HCT116 (cell line): Measurements from ENCODE around the gene MRPL37. TPM values are rescaled to one million over a fixed set of nuclear protein-coding genes. Genes with fewer than 3 reads are reported as not detected.

Experiments used
- ATAC-seq: fragments of 200-7000 bp; cut with Tn5 transposase; 2 replicates; pipeline ENCODE4 v1.9.1; 2020; ENCODE audit warnings: mild to moderate bottlenecking, moderate library complexity
- BruUV-seq: library from RNA; stranded (reverse); fragments of 400-500 nt; replicated peaks from 2 replicates; lab custom pipeline; 2021; lab: Mats Ljungman, UMichigan
- CTCF ChIA-PET: fragments of 300-600 bp; sonication (Branson Sonifier 250); formaldehyde crosslinking; loops from one replicate; lab custom pipeline; 2021; ENCODE audit warnings: antibody characterized with exemption; lab: Charles Lee
- POLR2A ChIA-PET: fragments of 300-600, 350-600 bp; sonication (Branson Sonifier 250); formaldehyde crosslinking; loops from one replicate; lab custom pipeline; 2021; ENCODE audit warnings: antibody characterized with exemption; lab: Charles Lee
- RAD21 ChIA-PET, 2 experiments: fragments of 300-600 bp; sonication (Branson Sonifier 250); formaldehyde crosslinking; loops; one replicate each; lab custom pipeline; 2023; ENCODE audit warnings: low total read pairs in 2 of 2; ENCODE audit not compliant: uncharacterized antibody in 2 of 2, unreplicated experiment in 2 of 2, low non-redundant PET in 1 of 2; lab: Charles Lee
- DNase-seq: peaks from one replicate; pipeline ENCODE4 v3.0.0-alpha.2; 2010; ENCODE audit warnings: low read depth, low spot score
- H2AFZ ChIP-seq: fragments of 200-600 bp; shearing (Covaris generic), sonication (generic); 2 replicates; pipeline ENCODE4 v1.6.1; 2017; ENCODE audit warnings: low read depth, mixed run types, mixed read lengths, antibody characterized with exemption, low read length; ENCODE audit not compliant: poor library complexity, severe bottlenecking
- H3K27ac ChIP-seq: 2 replicates; pipeline ENCODE4 v1.5.1; 2012; ENCODE audit warnings: low read depth, low read length
- H3K27me3 ChIP-seq: fragments of 200-600 bp; sonication (generic); 2 replicates; pipeline ENCODE4 v1.6.1; 2016; ENCODE audit warnings: mixed run types, low read length, mixed read lengths; ENCODE audit not compliant: insufficient read depth
- H3K36me3 ChIP-seq, 2 experiments: fragments of 200-500 bp in 1 of 2; fragments of 200-600 bp in 1 of 2; sonication (Bioruptor generic) in 1 of 2; sonication (generic) in 1 of 2; 2 replicates each; pipeline versions ENCODE4 v1.5.1 to v1.6.1; 2014 to 2016; ENCODE audit warnings: low read length in 2 of 2, inconsistent platforms in 1 of 2, mixed read lengths in 1 of 2, mixed run types in 1 of 2; ENCODE audit not compliant: insufficient read depth in 2 of 2, control insufficient read depth in 1 of 2
- H3K4me1 ChIP-seq, 2 experiments: fragments of 200-600 bp in 1 of 2; sonication (generic) in 1 of 2; 2 replicates each; pipeline versions ENCODE4 v1.5.1 to v1.6.1; 2012 to 2017; ENCODE audit warnings: low read length in 2 of 2, inconsistent platforms in 1 of 2, mild to moderate bottlenecking in 1 of 2, mixed read lengths in 1 of 2, mixed run types in 1 of 2, moderate library complexity in 1 of 2; ENCODE audit not compliant: insufficient read depth in 2 of 2, control insufficient read depth in 1 of 2
- H3K4me2 ChIP-seq: fragments of 200-600 bp; sonication (generic); 2 replicates; pipeline ENCODE4 v1.6.1; 2017; ENCODE audit warnings: mixed run types, low read length, mixed read lengths
- H3K4me3 ChIP-seq, 2 experiments: fragments of 200-600 bp in 1 of 2; sonication (generic) in 1 of 2; replicated peaks in 1 of 2; 2 replicates each; pipeline ENCODE4 v1.5.1; 2011 to 2016; ENCODE audit warnings: low read length in 2 of 2, control low read depth in 1 of 2, low read depth in 1 of 2, mild to moderate bottlenecking in 1 of 2, mixed read lengths in 1 of 2, mixed run types in 1 of 2
- H3K79me2 ChIP-seq: fragments of 200-600 bp; sonication (generic); 2 replicates; pipeline ENCODE4 v1.6.1; 2017; ENCODE audit warnings: mild to moderate bottlenecking, mixed run types, low read length, moderate library complexity, mixed read lengths; ENCODE audit not compliant: insufficient read depth
- H3K9ac ChIP-seq: fragments of 200-600 bp; sonication (generic); 2 replicates; pipeline ENCODE4 v1.6.1; 2016; ENCODE audit warnings: low read length, mixed read lengths
- H3K9me2 ChIP-seq: fragments of 200-600 bp; sonication (generic), shearing (Covaris generic); 2 replicates; pipeline ENCODE4 v1.6.1; 2017; ENCODE audit warnings: mixed run types, mild to moderate bottlenecking, moderate library complexity; ENCODE audit not compliant: insufficient read depth
- H3K9me3 ChIP-seq, 2 experiments: fragments of 200-500 bp in 1 of 2; fragments of 200-600 bp in 1 of 2; sonication (Bioruptor generic) in 1 of 2; sonication (generic) in 1 of 2; 2 replicates each; pipeline ENCODE4 v1.6.1; 2014 to 2017; ENCODE audit warnings: low read length in 2 of 2, mixed read lengths in 2 of 2, inconsistent platforms in 1 of 2, low read depth in 1 of 2, mild to moderate bottlenecking in 1 of 2, mixed run types in 1 of 2, moderate library complexity in 1 of 2; ENCODE audit not compliant: control insufficient read depth in 1 of 2, insufficient read depth in 1 of 2
- H4K20me1 ChIP-seq: fragments of 200-600 bp; sonication (generic), shearing (Covaris generic); 2 replicates; pipeline ENCODE4 v1.6.1; 2017; ENCODE audit warnings: mixed run types, mild to moderate bottlenecking, moderate library complexity; ENCODE audit not compliant: insufficient read depth
- CEBPB ChIP-seq: IDR thresholded peaks from 2 replicates; pipeline ENCODE4 v1.6.1; 2012; ENCODE audit warnings: low read depth
- CTCF ChIP-seq, 3 experiments: fragments of 200-600 bp in 1 of 3; sonication (generic) in 1 of 3; IDR thresholded peaks in 2 of 3; conservative IDR thresholded peaks in 1 of 3; 2 replicates each; pipeline ENCODE4 v1.5.1; 2012 to 2017; ENCODE audit warnings: low read depth in 2 of 3, low read length in 2 of 3, antibody characterized with exemption in 1 of 3, borderline replicate concordance in 1 of 3, control low read depth in 1 of 3, mild to moderate bottlenecking in 1 of 3, mixed read lengths in 1 of 3, mixed run types in 1 of 3, moderate library complexity in 1 of 3; ENCODE audit not compliant: insufficient read depth in 1 of 3
- EGR1 ChIP-seq: IDR thresholded peaks from 2 replicates; pipeline ENCODE4 v1.6.1; 2012; ENCODE audit warnings: low read depth
- ELF1 ChIP-seq: IDR thresholded peaks from 2 replicates; pipeline ENCODE4 v1.6.1; 2012; ENCODE audit warnings: low read depth, borderline replicate concordance
- EZH2 ChIP-seq: fragments of 200-600 bp; sonication (generic); IDR thresholded peaks from 2 replicates; pipeline ENCODE4 v1.6.1; 2017; ENCODE audit warnings: antibody characterized with exemption, mixed run types
- EZH2phosphoT487 ChIP-seq: fragments of 200-600 bp; IDR thresholded peaks from 2 replicates; pipeline ENCODE4 v1.6.1; 2018; ENCODE audit warnings: antibody characterized with exemption, borderline replicate concordance
- POLR2A ChIP-seq: IDR thresholded peaks from 2 replicates; pipeline ENCODE4 v1.7.0; 2011; ENCODE audit warnings: borderline replicate concordance; ENCODE audit not compliant: insufficient read depth, insufficient read length; ENCODE audit errors: extremely low read depth
- SIN3A ChIP-seq: IDR thresholded peaks from 2 replicates; pipeline ENCODE4 v1.6.1; 2012; ENCODE audit warnings: low read depth
- SRF ChIP-seq: IDR thresholded peaks from 2 replicates; pipeline ENCODE4 v1.6.1; 2012; ENCODE audit warnings: low read depth
- TCF7L2 ChIP-seq: IDR thresholded peaks from 2 replicates; pipeline ENCODE4 v1.7.0; 2011; ENCODE audit warnings: borderline replicate concordance, inconsistent platforms; ENCODE audit not compliant: insufficient read depth, insufficient read length; ENCODE audit errors: extremely low read depth
- ZFX ChIP-seq: fragments of 450-650 bp; IDR thresholded peaks from 2 replicates; pipeline ENCODE4 v1.6.1; 2017
- ZNF274 ChIP-seq: fragments of 200-500 bp; sonication (Bioruptor generic); IDR thresholded peaks from 2 replicates; pipeline ENCODE4 v1.6.1; 2014; ENCODE audit warnings: mild to moderate bottlenecking, low read depth, low read length, inconsistent platforms
- intact Hi-C: fragments of 100-400 bp; cut with micrococcal nuclease; formaldehyde crosslinking; loops from 2 replicates; pipeline ENCODE4 v1.10.0; 2022
- total RNA-seq: library from RNA; stranded (reverse); gene quantifications from one replicate; pipeline ENCODE4 v1.2.1, GENCODE V29; 2021; ENCODE audit not compliant: unreplicated experiment
- TF ChIP-seq, protein P1 (sequence below): IDR thresholded peaks from 2 replicates; pipeline ENCODE4 v1.6.1; 2011; ENCODE audit warnings: mild to moderate bottlenecking, low read length, moderate library complexity; ENCODE audit not compliant: insufficient replicate concordance; ENCODE audit errors: extremely low read depth

MRPL37 gene
- total RNA-seq, 1 experiment from 2014 or later: 132 TPM

DNA sequence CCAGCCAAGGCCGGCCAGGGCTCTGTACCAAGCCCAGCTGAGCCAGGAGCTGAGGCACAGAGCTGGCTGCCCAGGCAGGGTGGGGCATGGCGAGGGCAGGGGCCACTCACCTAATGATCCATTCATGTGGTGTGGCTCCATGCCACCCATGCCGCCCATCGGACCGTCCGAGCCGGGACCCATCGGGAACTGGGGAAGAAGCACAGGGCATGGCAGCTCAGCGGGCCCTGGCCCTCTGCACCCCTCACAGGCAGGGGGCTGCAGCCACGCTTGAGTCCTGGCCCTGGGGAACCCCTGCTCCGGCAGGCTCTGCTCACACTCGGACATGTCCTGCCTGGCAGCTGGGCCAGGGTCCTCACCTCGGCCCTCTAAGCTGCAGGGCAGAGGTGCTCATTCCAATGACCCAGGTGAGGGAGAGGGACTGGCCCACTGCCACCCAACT, 28.7 kb downstream of the MRPL37 start:
- Histone ChIP-seq H3K9me3 (no peaks in the 10 kb centered on the region), H3K79me2 (no peaks in the 10 kb centered on the region), H3K4me1 (peaks cover 23 to 37% of the 10 kb centered on the region in 2 experiments), H3K9ac (no peak overlapping the region), H3K36me3 (no peaks in the 10 kb centered on the region), H3K4me3 (no peak overlapping the region), H3K27me3 (no peaks in the 10 kb centered on the region), H3K9me2 (no peaks in the 10 kb centered on the region), H3K27ac (peak overlapping the region; percentile 49), H2AFZ (no peak overlapping the region), H3K4me2 (0 out of 2 replicates have a peak overlapping the region, but pooled peaks have one; percentile 39), H4K20me1 (no peaks in the 10 kb centered on the region)
- BruUV-seq: no TSS peak
- TF ChIP-seq CEBPB: no peak
- no peak for TF ChIP-seq SIN3A
- no peak for TF ChIP-seq CTCF (IDR thresholded peaks at IDR 0.05 in 2 of 3, conservative IDR thresholded peaks at IDR 0.05 in 1 of 3; ENCODE audit: borderline replicate concordance in 1 of 3, insufficient read depth in 1 of 3, low read depth in 2 of 3, low read length in 2 of 3)
- TF ChIP-seq SRF: no peak
- TF ChIP-seq EGR1: no peak
- no peak for TF ChIP-seq TCF7L2
- TF ChIP-seq ZNF274: no peak
- TF ChIP-seq EZH2phosphoT487: no peak
- TF ChIP-seq EZH2: no peak
- TF ChIP-seq ELF1: no peak
- TF ChIP-seq, protein P1, sequence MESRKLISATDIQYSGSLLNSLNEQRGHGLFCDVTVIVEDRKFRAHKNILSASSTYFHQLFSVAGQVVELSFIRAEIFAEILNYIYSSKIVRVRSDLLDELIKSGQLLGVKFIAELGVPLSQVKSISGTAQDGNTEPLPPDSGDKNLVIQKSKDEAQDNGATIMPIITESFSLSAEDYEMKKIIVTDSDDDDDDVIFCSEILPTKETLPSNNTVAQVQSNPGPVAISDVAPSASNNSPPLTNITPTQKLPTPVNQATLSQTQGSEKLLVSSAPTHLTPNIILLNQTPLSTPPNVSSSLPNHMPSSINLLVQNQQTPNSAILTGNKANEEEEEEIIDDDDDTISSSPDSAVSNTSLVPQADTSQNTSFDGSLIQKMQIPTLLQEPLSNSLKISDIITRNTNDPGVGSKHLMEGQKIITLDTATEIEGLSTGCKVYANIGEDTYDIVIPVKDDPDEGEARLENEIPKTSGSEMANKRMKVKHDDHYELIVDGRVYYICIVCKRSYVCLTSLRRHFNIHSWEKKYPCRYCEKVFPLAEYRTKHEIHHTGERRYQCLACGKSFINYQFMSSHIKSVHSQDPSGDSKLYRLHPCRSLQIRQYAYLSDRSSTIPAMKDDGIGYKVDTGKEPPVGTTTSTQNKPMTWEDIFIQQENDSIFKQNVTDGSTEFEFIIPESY: no peak
- TF ChIP-seq POLR2A: no peak
- TF ChIP-seq ZFX: no peak
- RAD21 ChIA-PET: no interaction called here
- DNase-seq: no peak
- no peak for ATAC-seq
- CTCF ChIA-PET: interaction anchor here (1.2 kb wide), 1 partner anchor 18 kb away, joined by 3 read pairs; no protein-coding TSS in a partner anchor
- intact Hi-C loops: no loop called here
- POLR2A ChIA-PET: no interaction called here
